OCI-M2 (cell line): ENCODE measurements around the gene CCNF.

Source experiments
- DNase-seq: peaks from one replicate; lab custom pipeline; 2025; ENCODE audit not compliant: unreplicated experiment; lab: John Stamatoyannopoulos, UW

Gene CCNF

GRCh38 chr16:2483939-2484897, 55.0 kb downstream of the CCNF start:
- no peak for DNase-seq

GRCh38 chr16:2484898-2485508, 55.8 kb downstream of the CCNF start:
- DNase-seq: no peak

GRCh38 chr16:2485811-2486507, 56.7 kb downstream of the CCNF start:
- DNase-seq: no peak

- no peak for DNase-seq
Measured at GRCh38 chr16:2486645-2487516, 57.6 kb downstream of the CCNF start.

GRCh38 chr16:2487517-2487842, 58.2 kb downstream of the CCNF start:
- no peak for DNase-seq

GRCh38 chr16:2487903-2488531, 58.8 kb downstream of the CCNF start:
- no peak for DNase-seq

- no peak for DNase-seq
Measured at GRCh38 chr16:2489581-2489980, 60.3 kb downstream of the CCNF start.

GRCh38 chr16:2490190-2491105, 61.2 kb downstream of the CCNF start:
- no peak for DNase-seq

- DNase-seq: no peak
Measured at GRCh38 chr16:2492292-2492691, 63.0 kb downstream of the CCNF start.

GRCh38 chr16:2493605-2494004, 64.4 kb downstream of the CCNF start:
- no peak for DNase-seq

GRCh38 chr16:2494616-2495015, 65.4 kb downstream of the CCNF start:
- no peak for DNase-seq

- DNase-seq: no peak
Measured at GRCh38 chr16:2495041-2495440, 65.8 kb downstream of the CCNF start.

- DNase-seq: no peak
Measured at GRCh38 chr16:2496223-2497115, 67.2 kb downstream of the CCNF start.

GRCh38 chr16:2497116-2497630, 67.9 kb downstream of the CCNF start:
- no peak for DNase-seq

GRCh38 chr16:2497695-2498484, 68.6 kb downstream of the CCNF start:
- no peak for DNase-seq

- no peak for DNase-seq
Measured at GRCh38 chr16:2498531-2499253, 69.4 kb downstream of the CCNF start.

GRCh38 chr16:2499454-2499853, 70.2 kb downstream of the CCNF start:
- DNase-seq: no peak
